GF-D8 (cell line): ENCODE results near the gene TBPL1.

Experiments used
- DNase-seq: peaks from one replicate; lab custom pipeline; 2025; lab: John Stamatoyannopoulos, UW

Gene TBPL1

GRCh38 chr6:134007077-134007476 lies 54.1 kb downstream of the TBPL1 start:
- DNase-seq = no peak

DNA sequence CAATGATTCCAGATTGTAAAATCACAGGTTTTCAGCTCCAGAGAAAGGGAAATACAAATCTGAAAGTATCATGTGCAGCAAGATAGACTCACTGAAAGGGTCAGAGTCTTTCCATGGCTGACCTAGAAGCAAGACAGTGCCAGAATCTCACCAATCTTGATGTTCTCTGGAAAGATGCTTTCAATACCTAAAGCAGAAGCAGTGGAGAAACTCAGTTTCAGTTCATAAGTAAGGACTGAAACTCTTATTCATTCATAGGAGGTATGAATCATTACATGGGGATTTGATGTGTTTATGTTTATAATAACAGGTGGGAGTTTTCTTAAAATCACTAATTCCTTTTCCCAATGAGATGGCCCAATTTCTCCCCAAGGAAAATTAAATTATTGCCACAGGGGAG lies 56.9 kb downstream of the TBPL1 start:
- no peak for DNase-seq

DNA sequence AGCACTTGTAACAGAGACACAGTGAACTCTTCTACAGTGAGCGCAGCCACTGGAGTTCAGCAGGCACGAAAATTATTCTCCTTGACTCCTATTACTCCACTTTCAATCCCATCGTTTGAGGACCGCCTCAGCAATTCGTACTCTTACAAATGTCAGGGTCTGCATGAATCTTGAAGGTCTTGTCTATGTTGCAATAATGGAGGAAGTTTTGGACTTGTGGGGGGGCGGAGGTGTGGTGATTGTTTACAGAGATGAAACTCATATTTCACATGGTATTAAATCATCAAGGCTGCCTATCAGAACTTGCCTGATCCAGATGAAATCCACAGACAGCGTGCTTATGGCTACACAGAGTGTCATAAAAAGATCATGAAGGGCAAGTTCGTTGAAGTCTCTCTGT lies 57.4 kb downstream of the TBPL1 start:
- DNase-seq = no peak

DNA sequence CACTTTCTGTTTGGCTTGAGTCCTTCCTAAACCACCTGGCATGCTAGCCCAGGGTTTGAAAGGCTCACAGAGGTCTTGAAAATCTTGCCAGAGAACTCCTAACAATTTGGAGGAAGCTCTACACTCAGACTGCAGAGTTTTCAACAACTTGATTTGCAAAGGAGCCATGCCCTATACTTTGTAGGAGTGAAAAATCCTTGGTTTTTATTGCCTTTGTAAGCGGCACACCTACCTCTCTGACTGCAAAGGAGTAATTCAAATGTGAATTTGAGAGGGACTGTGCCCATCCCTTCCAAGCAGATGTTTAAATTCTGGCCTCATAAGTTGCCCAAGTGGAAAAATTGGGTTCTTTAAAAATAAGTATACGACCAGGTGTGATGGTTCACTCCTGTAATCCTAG lies 58.0 kb downstream of the TBPL1 start:
- DNase-seq = no peak

DNA sequence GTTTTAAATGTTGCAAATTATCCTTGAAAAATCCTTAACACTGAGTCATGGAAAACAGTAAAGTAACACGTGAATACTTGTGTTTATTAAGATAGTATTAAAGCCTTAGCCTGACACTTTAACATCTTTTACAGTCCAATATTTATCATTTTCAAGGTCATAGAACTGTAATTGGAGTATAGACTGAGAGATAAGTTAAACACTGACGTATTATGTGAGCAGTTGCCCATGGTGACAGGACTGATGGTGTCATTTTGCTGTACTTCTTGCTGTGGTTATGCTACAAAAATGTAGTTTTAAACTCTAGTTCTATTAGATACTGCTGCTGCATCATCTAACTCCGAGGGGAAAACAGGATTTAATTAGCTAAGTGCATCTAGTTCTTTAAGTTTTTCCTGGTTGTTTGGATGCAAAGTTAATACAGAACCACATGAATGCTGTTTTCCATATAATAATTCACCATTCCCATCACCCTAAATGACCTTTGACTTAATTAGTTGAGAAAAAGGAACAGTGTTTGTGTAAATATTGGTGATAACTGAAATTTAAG lies 61.6 kb downstream of the TBPL1 start:
- DNase-seq = no peak

DNA sequence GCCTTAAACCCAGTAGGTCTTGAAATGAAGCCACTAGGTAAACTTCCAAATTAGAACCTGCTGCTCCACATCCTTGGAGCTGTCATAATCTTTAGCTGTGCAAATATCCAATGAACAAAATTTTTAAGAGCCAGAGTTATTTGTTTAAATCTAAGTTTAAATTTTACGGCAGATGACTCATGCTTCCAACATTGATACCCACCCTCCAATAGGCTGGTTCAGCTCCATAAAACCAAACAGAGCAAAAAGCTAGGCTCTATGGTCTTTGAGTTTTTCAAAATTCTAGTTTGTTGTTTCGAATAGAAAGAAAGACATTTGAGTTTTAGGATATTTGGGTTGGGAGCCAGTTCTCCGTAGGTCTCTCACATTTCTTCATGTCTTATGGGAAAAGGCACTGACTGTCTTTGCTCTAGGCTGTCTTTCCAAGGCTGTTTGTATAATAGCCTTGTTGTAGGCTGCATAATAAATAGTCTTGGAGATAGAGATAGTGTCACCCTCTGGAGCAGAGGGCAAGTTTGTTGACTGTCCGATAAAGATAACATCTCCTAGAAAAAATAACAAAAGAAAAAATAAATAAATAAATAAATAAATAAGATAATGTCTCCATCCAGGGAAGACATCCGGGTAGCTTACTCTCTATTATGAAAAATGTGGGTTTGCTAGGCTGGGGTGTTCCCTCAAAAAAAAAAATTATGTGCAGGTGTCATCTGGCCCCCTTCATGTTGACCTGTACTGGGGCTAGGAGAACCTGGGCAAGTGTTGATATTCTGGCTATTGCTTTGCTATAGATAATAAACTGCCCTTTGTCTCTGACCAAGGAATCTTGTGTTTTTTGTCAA lies 62.9 kb downstream of the TBPL1 start:
- DNase-seq = no peak

- no peak for DNase-seq
These were observed 63.5 kb downstream of the TBPL1 start for GRCh38 chr6:134016558-134016814.

DNA sequence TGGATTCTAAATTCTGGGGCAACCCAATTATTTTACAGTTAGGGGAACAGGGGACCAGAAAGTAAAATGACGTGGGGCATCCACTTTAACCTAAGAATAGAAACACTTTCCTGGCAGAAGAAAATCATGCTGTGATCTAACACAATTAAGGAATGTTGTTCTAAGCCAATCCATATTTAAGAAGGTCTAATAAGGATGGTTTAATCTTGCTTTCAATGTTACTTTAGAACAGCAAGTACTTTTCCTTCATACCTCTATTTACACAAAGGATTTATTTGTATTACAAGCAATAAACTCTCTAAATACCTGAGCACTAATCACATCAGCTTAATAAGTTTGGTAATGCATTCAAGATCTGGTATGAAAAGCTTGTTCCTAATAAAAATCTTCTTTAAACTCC lies 67.0 kb downstream of the TBPL1 start:
- no peak for DNase-seq

DNA sequence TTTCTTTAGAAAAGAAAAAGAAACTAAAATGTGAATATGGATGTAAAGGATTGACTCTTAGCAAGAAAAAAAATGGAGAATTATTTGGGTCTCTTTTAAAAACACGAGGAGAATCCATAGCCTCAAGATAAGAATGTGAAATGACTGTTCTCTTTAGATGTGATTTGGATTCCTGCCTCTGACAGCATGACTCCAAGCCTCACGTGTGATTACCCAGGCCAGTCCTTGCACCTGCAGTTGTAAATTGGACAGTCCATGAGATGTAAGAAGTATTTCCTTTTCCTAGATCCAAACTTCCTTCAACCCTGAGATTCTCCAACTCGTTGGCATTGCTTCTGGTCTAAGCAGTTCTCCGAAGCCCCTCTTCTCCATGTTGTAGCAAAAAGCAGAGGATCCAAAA lies 67.5 kb downstream of the TBPL1 start:
- DNase-seq = no peak

GRCh38 chr6:134020968-134021367 lies 67.9 kb downstream of the TBPL1 start:
- DNase-seq = no peak

GRCh38 chr6:134021396-134022122 lies 68.5 kb downstream of the TBPL1 start:
- peak; percentile 85 for DNase-seq

- DNase-seq = no peak
These were observed 69.6 kb downstream of the TBPL1 start for GRCh38 chr6:134022650-134023049.

DNA sequence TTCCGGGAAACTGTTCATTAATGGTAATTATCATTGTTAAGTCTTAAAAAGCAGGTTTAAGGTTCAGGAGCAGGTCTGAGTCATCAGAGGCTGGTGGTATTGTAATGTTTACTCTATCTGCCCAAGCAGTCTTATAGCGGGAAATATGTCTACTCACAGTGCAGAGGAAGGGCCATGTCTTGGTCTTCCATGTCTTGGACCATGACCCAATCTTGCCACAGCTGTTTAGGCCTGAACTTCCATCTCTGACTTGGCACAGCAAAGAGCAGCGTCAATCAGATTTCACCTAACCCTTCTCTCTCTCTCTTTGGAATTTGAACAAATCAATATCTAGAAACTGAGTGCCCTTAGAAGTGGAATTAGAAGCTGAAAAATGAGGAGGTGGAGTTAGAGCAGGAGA lies 73.6 kb downstream of the TBPL1 start:
- no peak for DNase-seq

DNA sequence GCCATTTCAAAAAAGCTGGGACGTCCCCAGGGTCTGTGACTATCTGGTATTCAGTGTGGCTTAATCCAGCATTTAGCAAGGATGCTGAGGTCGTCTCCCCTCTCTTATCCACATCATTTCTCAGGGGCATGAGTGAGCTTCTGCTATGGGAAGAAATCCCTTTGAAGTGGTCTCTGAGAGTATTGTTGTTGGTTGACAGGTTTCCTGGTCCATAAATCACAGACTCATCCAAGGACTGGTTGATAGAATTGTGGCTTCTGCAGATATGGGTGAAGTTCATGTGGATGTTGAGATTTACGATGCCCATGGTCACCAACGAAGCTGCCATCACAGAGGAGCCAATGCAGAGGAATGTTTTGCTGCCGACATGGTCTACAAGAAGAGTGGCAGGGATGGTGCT lies 75.4 kb downstream of the TBPL1 start:
- no peak for DNase-seq

DNA sequence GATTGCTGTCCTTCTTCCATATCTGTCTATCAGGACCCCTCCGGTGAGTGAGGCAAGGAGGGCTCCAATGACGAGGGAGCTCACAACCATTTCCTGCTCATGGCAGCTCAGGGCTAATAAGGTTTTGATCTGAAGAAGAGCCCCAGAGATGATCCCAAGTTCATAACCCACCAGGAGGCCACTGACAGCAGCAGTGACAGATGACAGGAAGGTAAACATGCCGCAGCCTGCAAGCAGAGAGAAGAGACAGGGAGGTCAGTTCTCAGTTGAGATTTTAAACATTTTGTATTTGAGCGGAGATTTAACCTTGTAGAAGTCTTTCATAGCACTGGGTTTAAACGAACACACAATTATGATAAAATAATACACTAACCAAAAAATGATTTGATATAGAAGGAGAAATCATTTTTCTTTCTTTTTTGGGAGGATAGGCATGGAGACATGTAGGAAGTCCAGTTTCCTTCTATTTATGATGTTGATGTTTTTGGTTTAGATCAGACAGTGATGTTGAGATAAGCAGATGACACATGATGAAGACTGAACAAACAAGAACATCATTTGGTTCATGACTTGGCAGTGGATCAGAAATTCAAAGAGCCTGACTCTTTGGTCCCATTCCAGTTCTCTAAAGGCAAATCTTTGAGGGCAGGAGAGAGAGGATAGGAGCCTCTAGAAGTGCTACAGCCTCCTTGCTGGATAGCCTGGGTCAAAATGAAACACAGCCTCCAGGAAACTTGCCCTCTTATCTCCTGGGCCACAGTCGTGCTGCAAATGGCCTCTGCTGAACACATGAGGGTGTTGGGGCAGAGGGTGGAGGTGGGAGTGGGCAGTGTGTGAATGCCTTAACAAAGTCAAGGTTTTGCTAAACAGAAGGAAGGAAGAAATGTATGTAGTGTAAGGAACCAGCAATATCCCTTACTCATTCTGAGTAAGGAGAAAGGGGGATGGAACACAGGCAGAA lies 76.8 kb downstream of the TBPL1 start:
- no peak for DNase-seq

DNA sequence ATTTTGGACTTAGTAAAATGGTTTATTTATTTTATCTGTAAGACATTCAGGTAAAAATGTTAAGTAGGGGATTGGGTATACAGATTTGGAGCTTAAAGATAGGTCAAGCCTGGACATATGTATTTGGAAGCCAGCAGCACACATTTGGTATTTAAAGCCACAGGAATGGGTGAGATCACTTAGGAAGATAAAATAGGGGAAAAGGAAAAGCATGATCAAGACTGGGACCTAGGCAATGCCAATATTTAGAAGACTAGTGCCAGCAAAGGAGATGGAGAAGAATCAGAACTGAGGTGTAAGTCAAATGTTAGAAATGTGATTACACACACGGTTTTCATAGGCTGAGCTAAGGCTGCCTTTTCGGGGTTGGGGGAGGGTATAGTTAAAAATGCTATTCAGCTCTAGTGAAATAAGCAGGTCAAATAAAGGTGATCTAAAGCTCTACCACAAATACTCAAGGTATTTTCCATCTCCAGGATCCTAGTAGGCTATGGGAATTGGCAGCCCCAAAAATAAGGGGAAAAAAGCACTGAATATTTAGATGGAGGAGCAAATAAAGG lies 78.8 kb downstream of the TBPL1 start:
- DNase-seq = no peak

DNA sequence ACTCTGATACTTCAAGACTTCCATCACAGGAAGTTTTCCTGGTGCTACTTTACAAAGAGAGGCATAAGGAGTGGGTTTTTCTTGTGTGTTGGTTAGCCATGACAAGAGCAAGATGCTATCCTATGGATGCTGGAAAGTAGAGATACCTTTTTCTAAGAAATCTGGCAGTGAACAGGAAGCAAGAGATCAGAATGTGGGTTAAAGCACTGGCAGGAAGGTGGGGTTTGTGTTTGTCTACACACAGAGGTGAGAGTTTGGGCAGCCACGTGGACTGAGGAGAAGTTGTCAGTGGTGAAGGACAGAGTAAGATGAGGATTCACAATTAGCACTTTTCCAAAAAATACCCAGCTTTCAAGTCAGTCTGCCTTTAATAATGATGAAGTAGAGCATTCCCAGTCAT lies 81.5 kb downstream of the TBPL1 start:
- DNase-seq = no peak

DNA sequence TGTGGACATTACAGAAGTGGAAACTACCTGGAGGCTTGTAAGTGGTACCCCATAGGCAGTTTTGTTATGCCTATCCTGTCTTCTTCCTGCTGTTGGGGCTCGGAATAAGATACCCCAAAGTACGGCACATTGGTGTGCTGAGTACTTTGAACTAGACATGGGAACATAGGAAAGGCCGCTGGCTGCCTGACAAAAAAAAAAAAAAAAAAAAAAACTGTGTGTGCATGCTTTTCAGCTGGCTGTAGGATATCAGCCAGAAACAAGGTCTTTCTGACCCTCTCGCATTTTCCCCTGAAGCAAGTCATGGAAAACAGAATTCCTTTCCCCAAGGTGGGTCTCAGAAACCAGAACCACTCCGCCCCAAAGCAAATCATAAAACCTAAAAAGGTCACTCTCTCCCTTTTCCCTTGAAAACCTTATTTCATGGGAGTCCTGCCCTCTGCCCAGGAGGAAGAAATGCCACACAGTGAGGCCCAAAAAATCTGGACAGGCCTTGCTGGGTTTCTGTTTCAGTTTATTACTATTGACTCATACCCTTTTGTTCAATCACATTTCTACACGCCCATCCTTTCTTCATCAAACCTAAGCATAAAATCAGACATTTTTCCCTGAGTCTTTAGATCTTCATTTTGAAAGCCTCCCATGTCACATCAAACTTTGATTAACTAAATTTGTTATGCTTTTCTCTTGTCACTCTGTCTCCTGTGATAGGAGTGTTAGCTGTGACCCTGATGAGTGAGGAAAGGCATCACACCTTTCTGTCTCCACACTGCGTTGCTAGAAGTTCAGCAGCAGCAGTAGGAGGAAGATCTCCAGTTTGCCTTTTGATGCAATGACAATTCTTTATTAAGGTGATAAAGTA lies 82.2 kb downstream of the TBPL1 start:
- no peak for DNase-seq

DNA sequence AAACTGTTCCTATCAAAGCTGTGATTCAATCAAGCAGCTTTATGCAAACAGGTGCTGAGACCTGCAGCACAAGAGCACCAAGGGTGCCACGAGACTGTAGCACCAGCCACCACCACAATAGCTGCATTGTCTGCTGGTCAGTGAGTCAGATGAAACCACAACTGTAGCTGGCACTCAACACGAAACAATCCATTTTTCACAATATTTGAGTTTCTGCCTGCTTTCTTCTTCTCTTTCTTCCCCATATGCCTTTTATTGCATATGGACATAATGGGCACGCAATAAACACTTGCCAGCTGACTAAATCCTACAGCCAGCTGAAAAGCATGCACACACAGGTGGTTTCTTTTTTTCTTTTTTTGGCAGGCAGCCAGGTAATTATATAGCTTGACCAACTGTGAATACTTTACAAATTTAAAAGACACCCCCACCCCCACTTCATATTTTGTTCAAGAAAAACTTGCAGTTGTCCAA lies 82.8 kb downstream of the TBPL1 start:
- DNase-seq = no peak

GRCh38 chr6:134039116-134039515 lies 86.1 kb downstream of the TBPL1 start:
- DNase-seq = no peak
